Epidermal melanocyte (primary cell): ENCODE results near the gene IL1RL2.

Source experiments
- DNase-seq: peaks from one replicate; pipeline ENCODE4 v3.0.0; 2011; ENCODE audit warnings: low spot score; ENCODE audit not compliant: insufficient read length

Gene IL1RL2

GRCh38 chr2:102262216-102263129 lies 75.7 kb downstream of the IL1RL2 start:
- no peak for DNase-seq

DNA sequence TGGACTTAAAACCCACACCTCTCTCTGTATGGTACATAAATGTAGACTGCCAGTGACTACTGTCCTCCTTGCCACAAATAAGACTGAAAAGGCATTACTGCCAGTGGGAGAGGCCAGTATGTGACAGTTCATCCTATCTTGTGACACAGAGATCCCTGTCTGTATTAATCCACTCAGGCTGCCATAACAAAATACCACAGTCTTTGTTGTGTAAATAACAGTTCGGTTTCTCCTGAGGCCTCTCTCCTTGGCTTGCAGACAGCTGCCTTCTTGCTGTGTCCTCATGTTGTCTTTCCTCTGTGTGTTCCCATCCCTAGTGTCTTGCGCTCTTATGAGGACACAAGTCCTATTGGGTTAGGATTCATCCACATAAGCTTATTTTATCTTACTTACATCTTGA lies 78.1 kb downstream of the IL1RL2 start:
- DNase-seq = no peak

- no peak for DNase-seq
Measured at GRCh38 chr2:102266204-102266603, 79.4 kb downstream of the IL1RL2 start.

DNA sequence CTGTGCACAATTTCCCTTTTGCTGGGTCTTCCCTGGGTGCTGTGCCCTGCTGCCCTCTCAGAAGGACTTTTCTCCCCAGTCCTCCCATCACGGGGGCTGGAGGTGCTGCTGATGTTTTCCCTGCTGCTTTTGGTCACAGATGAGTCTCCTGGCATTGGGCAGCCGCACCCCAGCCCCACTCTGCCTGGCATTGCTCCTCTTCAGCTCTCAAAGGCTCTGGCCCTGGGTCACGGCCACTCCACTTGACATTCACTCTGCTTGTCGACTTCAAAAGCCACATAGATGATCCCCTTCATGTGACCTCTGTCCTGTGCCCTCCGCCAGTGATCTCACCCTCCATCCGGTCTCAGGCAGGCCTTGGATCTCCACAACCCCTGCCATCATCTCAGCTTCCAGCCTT lies 81.0 kb downstream of the IL1RL2 start:
- no peak for DNase-seq

GRCh38 chr2:102268510-102269199 lies 81.8 kb downstream of the IL1RL2 start:
- DNase-seq = no peak

DNA sequence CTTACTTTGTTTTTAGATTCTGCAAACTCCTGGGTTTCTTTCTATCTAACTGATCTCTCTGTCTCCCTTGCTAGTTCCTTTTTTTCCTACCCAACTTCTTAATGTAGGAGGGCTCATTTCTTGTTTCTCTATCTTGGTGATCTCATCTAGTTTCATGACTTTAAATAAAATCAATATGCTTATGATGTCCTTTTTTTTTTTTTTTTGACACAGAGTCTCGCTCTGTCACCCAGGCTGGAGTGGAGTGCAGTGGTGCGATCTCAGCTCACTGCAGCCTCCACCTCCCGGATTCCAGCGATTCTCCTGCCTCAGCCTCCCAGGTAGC lies 82.3 kb downstream of the IL1RL2 start:
- no peak for DNase-seq

DNA sequence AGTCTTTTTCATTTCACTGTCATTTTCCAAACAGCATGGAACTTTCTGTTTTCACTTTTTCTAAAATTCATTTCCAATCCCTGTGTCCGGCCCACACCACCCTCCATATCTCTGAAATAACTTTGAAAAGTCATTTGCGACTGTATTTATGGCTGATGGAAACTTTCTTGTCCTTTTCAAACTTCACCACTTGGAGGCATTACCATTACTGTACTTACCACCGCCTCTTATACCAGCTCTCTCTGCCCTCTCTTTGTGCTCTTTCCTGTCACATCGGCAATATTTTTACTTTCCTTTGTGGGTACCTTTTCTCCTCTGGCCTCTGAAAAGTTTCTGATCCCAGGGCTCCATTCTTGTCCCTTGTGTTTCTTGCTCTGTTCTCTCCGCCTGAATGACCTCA lies 85.0 kb downstream of the IL1RL2 start:
- DNase-seq = no peak

- no peak for DNase-seq
Measured at GRCh38 chr2:102273619-102274211, 86.9 kb downstream of the IL1RL2 start.

GRCh38 chr2:102276549-102277201 lies 89.9 kb downstream of the IL1RL2 start:
- DNase-seq = no peak

- DNase-seq = no peak
Measured at GRCh38 chr2:102277202-102277700, 90.4 kb downstream of the IL1RL2 start.

DNA sequence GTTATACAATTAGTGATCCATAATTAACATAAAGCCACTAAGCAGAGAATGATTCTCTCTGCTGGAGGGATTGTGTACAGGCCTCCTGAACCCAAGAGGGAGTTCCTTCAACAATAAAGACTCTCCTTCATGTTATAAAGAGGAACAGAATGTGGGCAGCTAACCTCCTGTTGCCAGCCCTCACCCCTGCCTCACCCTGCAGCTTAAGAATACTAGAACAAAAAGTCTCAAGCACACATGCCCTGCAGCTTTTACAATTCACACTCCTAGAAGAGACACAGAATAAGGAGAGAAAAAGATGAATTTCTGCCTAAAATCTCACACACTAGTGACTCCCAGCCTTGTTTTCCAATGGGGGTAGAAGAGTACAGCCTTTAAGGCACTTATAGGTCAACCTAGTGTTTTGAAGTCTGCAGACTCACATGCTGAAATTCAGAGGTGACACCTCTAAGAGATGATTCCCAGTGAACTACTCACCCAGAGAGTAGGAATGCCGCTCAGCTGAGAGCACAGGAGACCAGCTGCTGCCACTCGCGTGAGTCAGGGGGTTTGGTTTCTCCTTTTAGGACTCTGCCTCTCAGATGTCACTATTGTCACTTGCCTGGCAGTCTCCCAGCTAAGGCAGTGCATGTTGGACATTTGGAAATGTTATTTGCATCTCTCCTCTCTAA lies 92.0 kb downstream of the IL1RL2 start:
- DNase-seq = no peak

- no peak for DNase-seq
Measured at GRCh38 chr2:102279391-102279735, 92.5 kb downstream of the IL1RL2 start.

GRCh38 chr2:102282678-102283091 lies 95.9 kb downstream of the IL1RL2 start:
- no peak for DNase-seq

- no peak for DNase-seq
Measured at GRCh38 chr2:102283996-102284395, 97.2 kb downstream of the IL1RL2 start.

- DNase-seq = no peak
Measured at GRCh38 chr2:102284611-102285010, 97.8 kb downstream of the IL1RL2 start.

- no peak for DNase-seq
Measured at GRCh38 chr2:102285368-102285767, 98.5 kb downstream of the IL1RL2 start.

DNA sequence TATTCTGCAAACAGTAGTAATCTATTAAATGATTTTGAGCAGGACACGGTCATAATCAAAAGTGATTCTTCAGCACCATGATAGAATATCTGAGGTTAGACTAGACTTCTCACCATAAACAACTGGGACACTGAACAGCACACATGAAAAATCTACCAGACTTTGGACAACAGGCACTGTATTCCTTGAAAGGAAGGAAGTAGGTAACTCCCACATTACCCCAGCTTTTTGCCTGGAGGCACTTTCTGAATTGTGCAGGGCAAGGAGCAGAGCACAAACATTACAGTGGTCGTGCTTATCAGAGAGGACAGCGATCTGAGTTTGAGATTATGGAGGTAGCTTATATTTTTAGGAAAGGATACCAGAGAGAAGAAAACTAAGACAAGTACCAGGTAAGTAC lies 99.2 kb downstream of the IL1RL2 start:
- DNase-seq = no peak

GRCh38 chr2:102289129-102289528 lies 102.3 kb downstream of the IL1RL2 start:
- no peak for DNase-seq
